GM12878 (cell line): Measurements from ENCODE around the gene MFSD6. TPM values are rescaled to one million over a fixed set of nuclear protein-coding genes. Genes with fewer than 3 reads are reported as not detected.

Experiments
- ATF7 ChIP-seq: fragments of 450-650 bp; IDR thresholded peaks from 2 replicates; pipeline ENCODE4 v1.6.1; 2016; ENCODE audit warnings: low read depth, mild to moderate bottlenecking
- CEBPZ ChIP-seq: fragments of 150-350 bp; IDR thresholded peaks from 2 replicates; pipeline ENCODE4 v1.6.1; 2016; ENCODE audit warnings: low read depth, low read length
- EED ChIP-seq: sonication (generic); IDR thresholded peaks from 2 replicates; pipeline ENCODE4 v1.6.1; 2016; ENCODE audit warnings: antibody characterized with exemption, low read depth
- HDAC2 ChIP-seq: fragments of 200-600 bp; sonication (generic); IDR thresholded peaks from 2 replicates; pipeline ENCODE4 v1.6.1; 2017
- HSF1 ChIP-seq: fragments of 150-350 bp; IDR thresholded peaks from 2 replicates; pipeline ENCODE4 v1.6.1; 2014; ENCODE audit warnings: mild to moderate bottlenecking, low read depth, low read length
- LARP7 ChIP-seq: fragments of 450-650 bp; IDR thresholded peaks from 2 replicates; pipeline ENCODE4 v1.6.1; 2017; ENCODE audit warnings: mild to moderate bottlenecking
- NBN ChIP-seq: fragments of 450-650 bp; IDR thresholded peaks from 2 replicates; pipeline ENCODE4 v1.6.1; 2016
- POLR2AphosphoS5 ChIP-seq: IDR thresholded peaks from 2 replicates; pipeline ENCODE4 v1.6.1; 2011; ENCODE audit warnings: mild to moderate bottlenecking, low read length, inconsistent platforms
- POU2F2 ChIP-seq: IDR thresholded peaks from 3 replicates; pipeline ENCODE4 v1.6.1; 2011; ENCODE audit warnings: low read depth, mild to moderate bottlenecking, low read length, borderline replicate concordance
- RELB ChIP-seq: fragments of 450-650 bp; IDR thresholded peaks from 2 replicates; pipeline ENCODE4 v1.6.1; 2017; ENCODE audit warnings: low read depth, mild to moderate bottlenecking, moderate library complexity
- SMARCA5 ChIP-seq: fragments of 450-650 bp; IDR thresholded peaks from 2 replicates; pipeline ENCODE4 v1.6.1; 2017; ENCODE audit warnings: mild to moderate bottlenecking
- SPI1 ChIP-seq: IDR thresholded peaks from 2 replicates; pipeline ENCODE4 v1.6.1; 2011; ENCODE audit warnings: low read depth, mild to moderate bottlenecking, low read length, moderate library complexity, borderline replicate concordance; ENCODE audit not compliant: insufficient read depth
- SUZ12 ChIP-seq: fragments of 200-600 bp; sonication (generic); IDR thresholded peaks from one replicate; pipeline ENCODE4 v1.6.1; 2018; ENCODE audit warnings: antibody characterized with exemption, mild to moderate bottlenecking; ENCODE audit not compliant: unreplicated experiment
- ZBTB11 ChIP-seq: fragments of 450-650 bp; formaldehyde crosslinking; IDR thresholded peaks from 2 replicates; pipeline ENCODE4 v1.5.0; 2022; ENCODE audit warnings: mild to moderate bottlenecking, missing genetic modification characterization
- ZBTB40 ChIP-seq: fragments of 450-650 bp; IDR thresholded peaks from 2 replicates; pipeline ENCODE4 v1.6.1; 2016; ENCODE audit warnings: mild to moderate bottlenecking, moderate library complexity, borderline replicate concordance
- polyA plus RNA-seq, 11 experiments: library from polyadenylated mRNA; depleted of rRNA in 4 of 11; unstranded in 6 of 11; stranded (reverse) in 5 of 11; fragments of >200 nt; fragmentation: Nextera tagmentation in 4 of 11; fragmentation: Illumina TruSeq in 1 of 11; extraction: Ambion mirVana in 4 of 11; extraction: Trizol in 1 of 11; gene quantifications; 1 replicate in 1 of 11; 2 replicates in 10 of 11; pipeline versions ENCODE4 v1.2.1 to v1.2.3, GENCODE V29; 2011 to 2016; ENCODE audit warnings: inconsistent platforms in 2 of 11, missing spikeins in 2 of 11, low read depth in 1 of 11
- total RNA-seq, 4 experiments: library from RNA; depleted of rRNA in 3 of 4; stranded (reverse); fragments of >200 nt in 3 of 4; fragmentation: Illumina TruSeq in 1 of 4; extraction: Trizol in 1 of 4; gene quantifications; 2 replicates each; pipeline versions ENCODE4 v1.2.1 to v1.2.3, GENCODE V29; 2013 to 2021

MFSD6 gene
- total and polyA plus RNA-seq, 10 of the 15 experiments (the other 5 are each of a cell fraction or from before 2014, with no cell fraction given): 6.7 to 42.6 (median 24.2) TPM

GRCh38 chr2:190408538-190409271 lies 550 bp downstream of the MFSD6 start (continued):
- TF ChIP-seq HSF1 (no peak), POLR2AphosphoS5 (peak; percentile 24), HDAC2 (no peak), SPI1 (peak; percentile 69), SMARCA5 (no peak), ATF7 (no peak), POU2F2 (no peak), EED (peak; percentile 66; the same call in 1 of the 2 replicates), CEBPZ (no peak), ZBTB40 (no peak), NBN (0 out of 2 replicates have a peak, but pooled peaks have one; percentile 16), ZBTB11 (no peak), LARP7 (peak; percentile 12; the same call in 1 of the 2 replicates), SUZ12 (no peak), RELB (peak; percentile 26; the same call in 1 of the 2 replicates)
